Measurements from ENCODE around the gene CRIP3.
"Not testable (repeated sequence)": the region's sequence is repeated elsewhere in the genome, so short reads cannot be mapped to it uniquely, and the experiment has no call there.

Gene CRIP3

DNA sequence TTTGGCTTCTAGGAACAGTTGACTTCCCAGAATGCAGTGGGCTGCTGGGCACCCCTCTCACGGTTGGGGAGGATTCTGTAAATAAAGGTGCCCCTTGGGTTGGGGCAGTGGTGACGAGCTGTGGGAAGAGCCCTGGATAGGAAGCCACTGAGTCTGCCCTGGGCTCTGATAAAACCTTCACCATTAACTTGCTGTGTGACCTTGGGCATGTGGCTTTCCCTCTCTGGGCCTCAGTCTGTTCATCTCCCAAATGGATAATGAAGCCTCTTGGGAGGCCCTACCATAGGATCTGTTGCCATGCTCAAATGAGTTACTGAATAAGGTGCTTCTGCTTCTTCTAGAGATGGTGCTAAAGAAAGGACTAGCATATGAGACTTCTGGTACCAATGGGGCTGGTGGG is 3.7 kb downstream of the CRIP3 start:
- no peak for DNase-seq

DNA sequence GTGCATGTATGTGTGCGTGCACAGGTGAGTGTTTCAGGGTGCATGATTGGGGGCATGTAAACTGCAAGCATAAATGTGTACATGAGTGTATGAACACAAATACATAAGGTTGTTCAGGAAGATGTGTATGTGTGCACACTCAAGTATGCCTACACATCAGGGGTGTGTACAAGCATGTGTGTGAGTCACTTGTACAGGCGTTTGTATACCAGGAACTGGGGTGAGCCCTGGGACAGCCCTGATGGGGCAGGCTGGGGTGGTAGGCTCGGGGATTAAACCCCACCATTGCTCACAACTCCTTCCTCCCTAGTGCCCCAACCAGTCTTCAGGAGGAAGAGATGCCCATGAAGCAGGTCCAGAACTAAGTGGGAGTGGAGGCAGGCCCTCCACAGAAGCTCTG is 4.3 kb downstream of the CRIP3 start:
- DNase-seq = no peak

DNA sequence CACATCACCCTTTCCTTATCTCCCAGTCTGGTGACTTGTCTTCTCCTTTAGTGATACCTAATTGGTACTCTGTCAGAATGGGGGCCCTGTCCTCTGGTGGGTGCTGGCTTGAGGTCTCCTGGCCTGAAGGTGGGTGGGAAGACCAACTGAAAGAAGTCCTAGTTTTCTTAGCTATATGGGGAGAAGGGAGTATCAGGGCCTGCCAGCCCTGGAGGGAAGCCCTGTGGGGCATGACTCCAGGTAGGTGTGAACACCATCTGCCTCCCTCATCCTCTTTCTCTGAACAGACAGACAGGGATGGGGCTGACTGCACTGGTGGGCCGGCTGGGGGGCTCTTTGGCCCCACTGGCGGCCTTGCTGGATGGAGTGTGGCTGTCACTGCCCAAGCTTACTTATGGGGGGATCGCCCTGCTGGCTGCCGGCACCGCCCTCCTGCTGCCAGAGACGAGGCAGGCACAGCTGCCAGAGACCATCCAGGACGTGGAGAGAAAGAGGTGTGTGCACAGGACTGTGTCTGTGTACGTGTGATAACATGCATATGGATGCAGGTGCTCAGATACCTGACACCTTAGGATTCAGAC is 4.8 kb downstream of the CRIP3 start:
- DNase-seq = no peak

DNA sequence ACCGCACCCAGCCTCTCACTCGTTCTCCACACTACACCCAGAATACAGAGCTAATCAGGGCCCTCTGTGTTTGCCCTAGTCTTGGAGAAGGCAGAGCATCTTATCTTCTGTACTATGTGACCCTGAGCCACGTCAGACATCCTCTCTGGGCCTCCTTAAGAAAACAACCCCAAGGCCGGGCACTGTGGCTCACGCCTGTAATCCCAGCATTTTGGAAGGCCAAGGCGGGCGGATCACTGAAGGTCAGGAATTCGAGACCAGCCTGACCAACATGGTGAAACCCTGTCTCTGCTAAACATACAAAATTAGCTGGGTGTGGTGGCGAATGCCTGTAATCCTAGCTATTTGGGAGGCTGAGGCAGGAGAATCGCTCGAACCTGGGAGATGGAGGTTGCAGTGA is 5.6 kb downstream of the CRIP3 start:
- DNase-seq = not testable (repeated sequence)

DNA sequence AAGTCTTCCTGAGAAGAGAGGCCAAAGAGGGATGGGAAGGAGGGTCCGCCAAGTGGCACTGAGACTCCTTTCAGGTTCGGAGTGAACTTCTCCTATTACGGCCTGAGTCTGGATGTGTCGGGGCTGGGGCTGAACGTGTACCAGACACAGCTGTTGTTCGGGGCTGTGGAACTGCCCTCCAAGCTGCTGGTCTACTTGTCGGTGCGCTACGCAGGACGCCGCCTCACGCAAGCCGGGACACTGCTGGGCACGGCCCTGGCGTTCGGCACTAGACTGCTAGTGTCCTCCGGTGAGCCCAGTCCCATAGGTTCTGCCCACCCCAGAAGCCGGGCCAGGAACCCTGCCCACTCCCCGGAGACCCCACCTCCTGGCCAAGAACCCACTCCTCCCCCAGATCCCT is 6.5 kb downstream of the CRIP3 start:
- DNase-seq = no peak

DNA sequence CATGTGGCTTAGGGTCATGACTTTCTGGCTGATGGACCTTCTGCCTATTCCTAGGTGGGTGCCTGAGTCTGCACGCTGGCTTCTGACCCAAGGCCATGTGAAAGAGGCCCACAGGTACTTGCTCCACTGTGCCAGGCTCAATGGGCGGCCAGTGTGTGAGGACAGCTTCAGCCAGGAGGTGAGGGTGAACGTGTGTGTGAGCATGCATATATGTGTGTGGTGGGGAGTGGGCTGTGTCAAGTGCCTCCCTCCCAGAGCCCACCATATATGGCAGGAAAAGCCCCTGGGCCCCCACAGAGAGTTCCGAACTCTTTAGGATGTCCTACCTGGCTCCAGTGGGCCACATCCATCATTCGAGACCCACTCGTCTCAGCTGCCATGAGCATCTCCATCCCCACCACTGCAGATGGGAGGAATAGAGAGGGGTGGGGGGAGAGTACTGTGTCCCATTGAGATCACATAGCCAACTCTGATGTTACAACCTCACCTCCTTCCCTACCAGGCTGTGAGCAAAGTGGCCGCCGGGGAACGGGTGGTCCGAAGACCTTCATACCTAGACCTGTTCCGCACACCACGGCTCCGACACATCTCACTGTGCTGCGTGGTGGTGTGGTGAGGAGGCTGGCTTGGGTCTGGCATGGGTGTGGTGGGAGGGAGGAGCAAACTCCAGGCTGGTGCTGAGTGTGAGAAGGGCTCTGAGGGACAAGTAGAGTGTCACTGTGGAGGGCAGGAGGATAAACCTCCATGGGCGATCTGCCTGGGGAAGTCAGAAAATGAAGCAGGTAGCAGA is 7.3 kb downstream of the CRIP3 start:
- DNase-seq = no peak

DNA sequence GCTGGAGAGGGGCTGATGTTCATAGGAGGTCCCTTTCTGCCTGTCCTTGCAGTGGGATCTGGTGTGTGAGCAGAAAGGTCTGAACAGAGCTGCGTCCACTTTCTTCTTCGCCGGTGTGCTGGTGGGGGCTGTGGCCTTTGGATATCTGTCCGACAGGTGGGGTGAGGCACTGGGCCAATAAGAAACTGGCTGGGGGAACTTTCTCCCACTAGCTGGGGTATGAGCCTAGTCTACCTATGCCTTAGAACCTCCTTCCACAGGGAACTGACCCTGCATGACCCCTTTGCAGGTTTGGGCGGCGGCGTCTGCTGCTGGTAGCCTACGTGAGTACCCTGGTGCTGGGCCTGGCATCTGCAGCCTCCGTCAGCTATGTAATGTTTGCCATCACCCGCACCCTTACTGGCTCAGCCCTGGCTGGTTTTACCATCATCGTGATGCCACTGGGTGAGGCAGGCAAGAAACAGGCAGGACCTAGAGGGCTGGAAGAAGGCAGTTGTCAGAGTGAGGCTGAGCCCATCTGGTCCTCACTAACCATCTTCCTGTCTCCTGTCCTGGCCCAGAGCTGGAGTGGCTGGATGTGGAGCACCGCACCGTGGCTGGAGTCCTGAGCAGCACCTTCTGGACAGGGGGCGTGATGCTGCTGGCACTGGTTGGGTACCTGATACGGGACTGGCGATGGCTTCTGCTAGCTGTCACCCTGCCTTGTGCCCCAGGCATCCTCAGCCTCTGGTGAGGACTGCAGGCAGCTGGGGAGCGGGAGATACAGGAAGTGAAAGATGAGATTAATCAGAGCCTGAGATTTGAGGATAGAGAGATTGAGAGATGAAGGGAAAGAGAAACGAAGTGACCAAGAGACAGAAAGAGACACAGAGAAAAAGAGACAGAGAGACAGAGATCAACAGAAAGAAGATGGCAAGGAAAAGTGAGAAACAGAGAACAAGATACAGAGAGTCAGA is 9.0 kb downstream of the CRIP3 start:
- no peak for DNase-seq

DNA sequence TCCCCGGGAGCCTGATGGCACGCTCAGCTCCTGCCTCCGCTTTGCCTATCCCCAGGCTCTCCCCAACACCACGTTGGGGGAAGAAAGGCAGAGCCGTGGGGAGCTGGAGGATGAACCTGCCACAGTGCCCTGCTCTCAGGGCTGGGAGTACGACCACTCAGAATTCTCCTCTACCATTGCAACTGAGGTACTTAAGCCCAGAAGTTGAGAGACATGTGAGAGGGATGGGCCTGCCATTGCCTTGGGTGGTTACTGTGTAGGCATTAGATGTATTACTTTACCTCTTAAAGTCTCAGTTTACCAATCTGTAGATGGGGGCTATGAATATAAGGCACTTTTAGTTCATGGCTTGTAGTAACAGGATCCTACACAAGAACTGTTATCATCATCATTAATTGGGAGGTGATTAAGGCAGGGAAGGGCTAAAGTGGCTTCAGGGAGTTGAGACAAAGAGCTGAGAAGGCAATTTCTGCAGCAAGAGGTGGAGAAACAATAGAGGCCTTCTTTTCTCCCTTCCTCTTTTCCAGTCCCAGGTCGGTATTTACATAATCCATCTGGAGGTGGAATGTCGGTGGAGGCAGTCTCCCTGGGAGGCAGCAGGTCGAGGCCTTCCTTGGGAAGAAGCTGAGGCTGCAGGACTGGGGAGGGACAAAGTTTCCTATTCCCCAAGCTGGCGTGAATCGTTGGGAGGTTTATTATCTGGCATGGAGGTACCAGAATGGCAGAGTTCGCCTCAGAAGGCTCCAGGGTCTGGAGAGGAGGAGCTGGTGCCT is 9.9 kb downstream of the CRIP3 start:
- no peak for DNase-seq

DNA sequence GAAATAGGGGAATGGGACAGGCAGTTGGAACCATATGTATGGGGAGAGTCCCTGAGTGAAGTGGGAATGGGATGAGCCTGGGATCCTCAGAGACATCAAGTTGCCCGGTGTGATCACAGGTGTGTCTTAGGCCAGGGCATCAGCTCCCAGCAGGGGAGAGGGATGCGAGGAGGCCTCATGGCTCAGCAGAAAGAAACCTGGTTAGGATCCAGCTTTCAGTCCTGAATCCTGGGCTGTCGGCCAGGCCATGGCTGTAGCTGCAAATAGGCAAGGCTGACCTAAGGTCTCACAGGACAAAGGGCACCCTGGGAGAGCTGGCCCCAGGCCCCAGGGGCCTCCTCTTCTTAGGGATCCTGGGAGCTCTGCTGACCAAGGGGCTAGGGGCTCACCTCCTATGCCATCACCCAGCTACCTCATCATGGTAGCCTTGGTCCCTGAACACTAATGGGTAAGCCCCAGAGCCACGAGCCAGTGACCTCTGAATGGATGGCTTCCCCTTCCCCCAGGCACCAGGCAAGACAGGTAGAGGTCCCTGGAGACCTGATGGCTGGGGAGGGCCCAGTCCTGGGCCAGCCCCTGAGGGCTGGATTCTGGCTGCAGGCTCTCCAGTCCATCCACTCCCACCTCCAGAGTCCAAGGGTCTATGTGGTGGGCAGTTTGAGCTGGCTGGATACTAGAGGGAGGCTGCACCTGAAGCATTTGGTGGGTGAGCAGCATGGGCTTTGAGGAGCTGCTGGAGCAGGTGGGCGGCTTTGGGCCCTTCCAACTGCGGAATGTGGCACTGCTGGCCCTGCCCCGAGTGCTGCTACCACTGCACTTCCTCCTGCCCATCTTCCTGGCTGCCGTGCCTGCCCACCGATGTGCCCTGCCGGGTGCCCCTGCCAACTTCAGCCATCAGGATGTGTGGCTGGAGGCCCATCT is 10.7 kb downstream of the CRIP3 start, which contains the start of gene SLC22A7:
Gene SLC22A7 (plus strand): TSS at position 617 of the 921 bp plus-strand sequence. CDS start 99 bp downstream, at position 716.
- DNase-seq = no peak

DNA sequence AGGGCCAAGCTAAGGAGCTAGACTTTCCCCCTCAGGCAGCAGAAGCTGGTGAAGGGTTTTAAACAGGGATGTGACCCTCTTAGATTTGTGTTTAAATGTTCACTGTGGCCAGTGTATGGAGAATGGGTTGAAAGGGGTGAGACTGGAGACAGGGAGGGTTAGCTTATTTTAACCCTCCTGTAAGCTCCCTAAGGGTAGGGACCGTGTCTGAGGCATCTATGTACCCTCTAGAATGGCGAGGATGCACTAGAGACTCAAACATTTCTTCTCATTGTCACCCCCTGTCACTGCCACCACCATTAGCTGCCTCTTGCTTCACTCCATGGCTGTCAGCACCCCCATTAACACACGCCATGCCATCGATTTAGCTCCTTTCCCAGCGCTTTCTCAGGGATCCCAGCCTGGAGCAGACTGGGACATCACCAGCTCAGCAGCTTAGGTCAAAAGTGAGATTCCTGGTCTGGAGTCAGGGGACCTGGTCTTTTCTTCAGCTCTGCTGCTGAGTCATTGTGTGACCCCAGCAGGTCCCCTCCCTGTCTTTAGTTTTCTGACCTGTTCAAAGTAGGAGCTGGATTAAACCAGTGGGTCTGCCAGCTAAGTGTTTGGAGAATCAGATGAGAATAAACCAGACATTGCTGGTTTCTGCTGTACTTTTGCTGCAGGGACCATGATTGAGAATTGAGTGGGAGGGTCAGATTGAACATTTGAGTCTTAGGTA is 11.7 kb downstream of the CRIP3 start:
- DNase-seq = no peak

DNA sequence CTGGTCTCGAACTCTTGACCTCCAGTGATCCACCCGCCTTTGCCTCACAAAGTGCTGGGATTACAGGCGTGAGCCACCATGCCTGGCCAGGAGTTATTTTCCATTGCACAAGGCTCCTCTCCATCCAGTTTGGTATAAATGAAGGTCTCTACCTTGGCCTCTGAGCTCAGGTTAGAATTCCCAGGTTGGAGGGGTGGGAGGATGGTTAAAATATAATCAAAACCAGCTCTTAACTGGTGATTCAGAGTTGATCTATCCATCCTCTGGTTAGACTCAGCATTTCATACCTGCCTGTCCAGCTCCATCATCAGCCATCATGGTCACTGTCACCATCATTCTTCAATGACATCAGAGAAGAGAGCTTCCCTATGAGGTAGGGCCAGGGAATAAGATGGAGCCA is 13.2 kb downstream of the CRIP3 start:
- DNase-seq = no peak

DNA sequence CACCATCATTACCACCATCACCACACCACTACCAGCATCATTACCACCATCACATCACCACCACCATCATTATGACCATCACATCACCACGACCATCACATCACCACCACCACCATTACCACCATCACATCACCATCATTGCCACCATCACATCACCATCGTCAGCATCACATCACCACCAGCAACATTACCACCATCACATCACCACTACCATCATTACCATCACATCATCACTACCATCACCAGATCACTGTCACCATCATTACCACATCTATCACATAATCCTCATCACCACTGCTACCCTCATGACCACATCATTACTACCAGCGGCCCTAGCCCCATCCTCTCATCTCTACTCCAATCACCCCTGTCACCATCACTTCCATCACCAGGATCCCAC is 14.1 kb downstream of the CRIP3 start:
- no peak for DNase-seq

DNA sequence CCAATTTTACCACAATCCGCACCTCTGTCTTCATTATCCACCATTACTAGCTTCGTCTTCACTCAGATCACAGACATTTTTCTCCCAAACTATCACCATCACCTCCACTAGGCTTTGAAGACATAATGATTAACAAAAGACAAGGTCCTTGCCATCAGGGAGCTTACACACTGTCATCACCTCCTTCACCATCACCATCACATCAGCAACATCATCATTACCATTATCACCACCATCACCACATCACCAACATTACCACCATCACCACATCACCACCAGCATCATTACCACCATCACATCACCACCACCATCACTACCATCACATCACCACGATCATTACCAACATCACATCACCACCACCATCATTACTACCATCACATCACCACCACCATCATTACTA is 14.9 kb downstream of the CRIP3 start:
- DNase-seq = no peak

DNA sequence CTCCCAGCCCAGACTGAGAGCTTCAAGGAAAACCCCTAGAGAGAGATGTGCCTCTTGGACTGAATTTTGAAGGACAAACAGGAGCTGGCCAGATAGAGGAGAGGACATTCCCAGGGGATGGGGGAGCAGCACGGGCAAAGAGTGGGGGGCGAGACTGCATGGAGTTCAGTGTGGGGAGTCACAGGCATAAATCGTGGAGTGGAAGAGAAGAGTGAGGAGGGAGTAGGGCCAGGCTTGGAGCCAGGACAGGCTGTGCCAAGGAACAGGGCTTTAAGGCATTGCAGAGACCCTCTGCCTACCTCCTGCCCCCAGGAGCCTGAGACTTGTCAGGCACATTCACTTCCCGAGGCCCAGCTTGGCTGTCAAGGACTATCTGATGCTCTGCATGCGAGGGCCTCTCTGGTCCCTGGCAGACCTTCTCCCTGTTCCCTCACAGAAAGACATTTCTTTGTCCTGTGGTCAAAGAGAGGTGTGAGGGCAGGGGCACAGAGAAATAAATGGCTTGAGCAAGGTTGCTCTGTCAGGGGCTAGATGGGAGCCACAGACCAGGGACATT is 15.8 kb downstream of the CRIP3 start:
- no peak for DNase-seq

DNA sequence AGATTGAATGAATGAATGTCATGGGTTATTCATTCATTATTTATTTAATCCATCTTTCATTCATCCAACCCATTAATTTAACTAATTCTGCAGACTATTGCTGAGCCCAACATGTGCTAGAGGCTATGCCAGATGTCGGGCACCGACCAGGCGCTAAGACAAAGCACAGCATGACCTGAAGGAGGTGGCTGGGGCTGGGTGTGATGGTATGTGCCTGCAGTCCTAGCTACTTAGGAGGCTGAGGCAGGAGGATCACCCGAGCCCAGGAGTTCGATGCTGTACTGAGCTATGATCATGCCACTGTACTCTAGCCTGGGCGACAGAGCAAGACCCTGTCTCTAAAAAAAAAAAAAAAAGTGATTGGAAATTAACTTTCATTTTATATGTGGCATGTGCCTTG is 16.3 kb downstream of the CRIP3 start:
- DNase-seq = no peak

DNA sequence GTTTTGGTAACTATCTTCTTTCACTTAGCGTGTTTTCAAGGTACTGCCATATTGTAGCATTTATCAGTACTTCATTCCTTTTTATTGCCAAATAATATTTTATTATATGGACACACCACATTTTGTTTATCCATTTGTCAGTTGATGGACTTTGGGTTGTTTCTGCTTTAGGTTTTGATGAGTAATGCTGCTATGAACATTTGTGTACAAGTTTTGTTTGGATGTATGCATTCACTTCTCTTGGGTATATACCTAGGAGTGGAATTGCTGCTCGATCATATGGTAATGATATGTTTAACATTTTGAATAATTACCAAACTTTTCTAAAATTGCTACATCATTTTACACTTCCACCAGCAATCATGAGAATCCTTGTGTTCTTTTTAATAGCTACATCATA is 16.9 kb downstream of the CRIP3 start:
- no peak for DNase-seq

DNA sequence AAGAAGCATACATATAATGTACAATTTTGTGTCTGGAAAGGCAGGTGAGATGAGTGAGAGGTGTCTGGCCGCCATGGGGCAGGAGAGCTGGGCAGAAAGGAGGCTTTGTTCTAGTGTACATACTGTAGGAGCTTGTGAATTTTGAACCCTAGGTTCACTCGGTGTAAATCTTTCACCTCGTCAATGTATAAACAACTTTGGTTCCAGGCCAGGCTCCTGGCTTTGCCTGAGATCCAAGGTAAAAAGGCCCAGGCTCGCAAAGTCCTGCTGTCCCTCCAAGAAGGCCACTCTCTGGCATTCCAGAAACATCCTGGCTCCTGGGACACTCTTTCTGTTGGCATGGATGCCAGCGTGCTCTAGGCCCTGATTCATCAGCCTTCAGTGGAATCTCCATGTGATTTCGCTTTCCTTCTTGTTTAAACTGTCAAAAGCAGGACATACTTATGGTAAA is 17.7 kb downstream of the CRIP3 start:
- DNase-seq = no peak

DNA sequence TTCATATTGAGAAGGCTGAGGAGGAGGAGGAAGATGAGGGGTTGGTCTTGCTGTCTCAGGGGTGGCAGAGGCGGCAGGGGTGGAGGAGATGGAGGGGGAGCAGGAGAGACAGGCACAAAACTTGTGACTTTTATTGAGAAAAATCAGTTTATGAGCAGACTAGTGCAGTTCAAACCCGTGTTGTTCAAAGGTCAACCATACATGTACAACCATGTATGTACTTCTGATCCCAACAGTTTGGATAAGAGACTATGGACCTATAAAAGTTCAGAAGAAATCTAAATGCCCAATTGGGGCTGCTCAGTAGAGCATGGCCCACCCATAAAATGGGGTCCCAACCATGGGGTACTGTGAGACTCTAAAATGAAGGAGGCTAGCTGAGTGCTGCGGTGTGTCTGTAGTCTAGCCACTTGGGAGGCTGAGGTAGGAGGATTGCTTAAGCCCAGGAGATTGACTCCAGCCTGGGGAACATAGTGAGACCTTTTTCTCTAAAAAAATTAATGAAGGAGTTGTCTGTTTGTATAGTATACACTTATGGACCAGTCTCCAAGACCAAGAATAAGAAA is 18.2 kb downstream of the CRIP3 start:
- no peak for DNase-seq

DNA sequence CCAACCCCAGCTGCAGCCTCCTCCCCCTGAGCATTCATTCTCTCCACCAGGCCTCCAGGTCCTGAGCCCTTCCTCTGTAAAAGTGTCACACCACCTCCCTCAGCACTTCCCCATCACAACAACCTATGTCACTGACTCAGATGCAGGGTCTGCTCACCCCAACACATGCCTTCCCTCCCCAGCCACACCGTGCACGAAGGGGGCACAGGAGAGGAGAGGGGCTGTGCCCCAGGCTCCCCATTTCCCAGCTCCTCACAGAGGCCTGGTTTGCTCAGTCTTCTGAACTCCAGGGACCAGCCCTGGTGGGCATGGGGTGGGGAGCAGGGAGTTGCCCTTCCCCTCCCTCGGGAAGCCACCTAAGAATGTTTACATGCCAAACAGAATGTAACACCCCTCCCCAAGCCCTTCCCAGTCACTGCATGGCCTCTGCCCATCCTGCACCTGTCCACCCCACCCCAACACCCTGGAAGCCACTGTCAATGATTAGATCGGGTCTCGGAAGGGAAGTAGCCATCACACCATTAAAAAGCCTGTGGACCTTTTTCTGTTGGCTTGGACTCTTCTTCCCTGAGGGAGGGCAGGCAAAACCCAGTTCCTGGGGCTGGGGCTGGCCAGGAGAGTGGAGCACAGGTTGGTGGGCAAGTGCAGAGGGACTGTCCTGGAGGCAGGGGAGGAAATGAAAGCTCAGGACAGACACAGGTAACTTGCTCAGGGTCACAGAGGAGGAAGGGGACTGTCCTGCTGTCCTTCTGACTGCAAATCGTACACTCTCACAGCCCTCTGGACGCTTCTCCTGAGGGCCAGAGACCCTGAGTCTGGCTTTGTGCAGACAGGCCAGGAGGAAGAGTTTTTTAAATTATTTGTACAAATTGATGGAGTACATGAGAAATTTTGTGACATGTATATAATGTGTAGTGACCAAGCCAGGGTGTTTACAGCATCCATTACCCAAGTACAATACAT is 20.6 kb downstream of the CRIP3 start:
- no peak for DNase-seq

All from NCI-H526 treated with DMSO at 0.1 percent for 48 hours (cell line).